K562 (cell line): ENCODE measurements around the gene KCND3. TPM values are rescaled to one million over a fixed set of nuclear protein-coding genes. Genes with fewer than 3 reads are reported as not detected.

Experiments used
- ATAC-seq: fragments of 200-7000 bp; cut with Tn5 transposase; 3 replicates; pipeline ENCODE4 v1.9.1; 2020; ENCODE audit warnings: moderate library complexity
- BruUV-seq: library from RNA; stranded (reverse); fragments of 400-500 nt; replicated peaks from 2 replicates; lab custom pipeline; 2021; lab: Mats Ljungman, UMichigan
- CTCF ChIA-PET: fragments of 300-600 bp; formaldehyde crosslinking; extraction: SDS; loops from one replicate; lab custom pipeline; 2021; ENCODE audit warnings: low intra/inter-chr PET ratio; lab: Yijun Ruan, JAX
- POLR2A ChIA-PET: fragments of 300-600, 350-650 bp; sonication (Branson Sonifier 250); formaldehyde crosslinking; extraction: SDS; loops from one replicate; lab custom pipeline; 2021; ENCODE audit warnings: antibody characterized with exemption, inconsistent platforms; lab: Yijun Ruan, JAX
- DNase-seq, 4 experiments: peaks; one replicate each; pipeline versions ENCODE4 v3.0.0 to v3.0.0-alpha.2; 2011 to 2018; ENCODE audit warnings: low spot score in 3 of 4, mixed read lengths in 3 of 4; ENCODE audit errors: extremely low read depth in 1 of 4
- FAIRE-seq: peaks from 2 replicates; lab custom pipeline; 2011; peaks lifted over from hg19 to GRCh38; lab: Jason Lieb, UNC
- H2AFZ ChIP-seq: 2 replicates; pipeline ENCODE4 v1.6.0; 2011; ENCODE audit warnings: low read depth, low read length, control low read depth, inconsistent platforms
- H3K27ac ChIP-seq: fragments of 200-600 bp; 3 replicates; pipeline ENCODE4 v1.8.0; 2011; ENCODE audit warnings: low read depth, mild to moderate bottlenecking, control low read depth, inconsistent platforms, low read length, moderate library complexity, mixed read lengths; ENCODE audit errors: extremely low read depth
- H3K27me3 ChIP-seq, 2 experiments: fragments of 300-600 bp in 1 of 2; 2 replicates in 1 of 2; 3 replicates in 1 of 2; pipeline versions ENCODE4 v1.6.0 to v1.8.0; 2011; ENCODE audit warnings: inconsistent platforms in 2 of 2, low read length in 2 of 2, mild to moderate bottlenecking in 1 of 2, mixed read lengths in 1 of 2, moderate library complexity in 1 of 2; ENCODE audit not compliant: control insufficient read depth in 2 of 2, insufficient read depth in 2 of 2
- H3K36me3 ChIP-seq: fragments of 300-600 bp; 3 replicates; pipeline ENCODE4 v1.8.0; 2011; ENCODE audit warnings: mild to moderate bottlenecking, low read length, inconsistent platforms; ENCODE audit not compliant: control insufficient read depth, insufficient read depth
- H3K4me1 ChIP-seq, 2 experiments: fragments of 200-600 bp in 1 of 2; replicated peaks in 1 of 2; 2 replicates in 1 of 2; 3 replicates in 1 of 2; pipeline versions ENCODE4 v1.5.1 to v1.8.0; 2011; ENCODE audit warnings: inconsistent platforms in 2 of 2, low read length in 2 of 2, mild to moderate bottlenecking in 1 of 2, mixed read lengths in 1 of 2, moderate library complexity in 1 of 2; ENCODE audit not compliant: control insufficient read depth in 2 of 2, insufficient read depth in 2 of 2
- H3K4me2 ChIP-seq: 2 replicates; pipeline ENCODE4 v1.6.1; 2011; ENCODE audit warnings: low read length, control low read depth, inconsistent platforms, mixed read lengths; ENCODE audit not compliant: insufficient read depth
- H3K4me3 ChIP-seq: fragments of 200-600 bp; sonication (generic), shearing (Covaris generic); 2 replicates; pipeline ENCODE4 v1.5.1; 2016; ENCODE audit warnings: control low read depth, inconsistent platforms
- H3K79me2 ChIP-seq: fragments of 200-600 bp; 3 replicates; pipeline ENCODE4 v1.8.0; 2011; ENCODE audit warnings: low read length, inconsistent platforms; ENCODE audit not compliant: control insufficient read depth, insufficient read depth
- H3K9ac ChIP-seq, 2 experiments: 2 replicates each; pipeline versions ENCODE4 v1.6.0 to v1.6.1; 2011; ENCODE audit warnings: low read depth in 2 of 2, low read length in 2 of 2, control low read depth in 1 of 2, inconsistent platforms in 1 of 2, mild to moderate bottlenecking in 1 of 2, mixed read lengths in 1 of 2; ENCODE audit not compliant: insufficient read depth in 1 of 2
- H3K9me1 ChIP-seq: one replicate; pipeline ENCODE4 v1.6.0; 2011; ENCODE audit warnings: inconsistent platforms, mild to moderate bottlenecking, low read length, moderate library complexity; ENCODE audit not compliant: control insufficient read depth, insufficient read depth
- H3K9me3 ChIP-seq: replicated peaks from 2 replicates; pipeline ENCODE4 v1.5.1; 2011; ENCODE audit warnings: low read depth, low read length, inconsistent platforms; ENCODE audit not compliant: control insufficient read depth, insufficient read depth
- H4K20me1 ChIP-seq: replicated peaks from 2 replicates; pipeline ENCODE4 v1.6.1; 2011; ENCODE audit warnings: low read length, inconsistent platforms, mixed read lengths; ENCODE audit not compliant: control insufficient read depth, insufficient read depth
- CBFA2T3 ChIP-seq: fragments of 450-650 bp; IDR thresholded peaks from 2 replicates; pipeline ENCODE4 v1.6.1; 2017
- ELF2 ChIP-seq: fragments of 250-450 bp; sonication (Bioruptor Pico); IDR thresholded peaks from 2 replicates; pipeline ENCODE4 v1.5.0; 2021; ENCODE audit warnings: mild to moderate bottlenecking
- HOMEZ ChIP-seq: fragments of 250-450 bp; sonication (Bioruptor Pico); IDR thresholded peaks from 2 replicates; pipeline ENCODE4 v1.4.0; 2020; ENCODE audit warnings: mild to moderate bottlenecking, moderate library complexity
- MNT ChIP-seq, 2 experiments: fragments of 450-650 bp; conservative IDR thresholded peaks; 2 replicates each; pipeline ENCODE4 v1.6.1; 2017; ENCODE audit warnings: mild to moderate bottlenecking in 2 of 2, moderate library complexity in 2 of 2
- NBN ChIP-seq: fragments of 450-650 bp; IDR thresholded peaks from 2 replicates; pipeline ENCODE4 v1.6.1; 2016; ENCODE audit warnings: low read depth, mild to moderate bottlenecking
- NCOA1 ChIP-seq: fragments of 450-650 bp; IDR thresholded peaks from 2 replicates; pipeline ENCODE4 v1.6.1; 2016; ENCODE audit warnings: low read depth
- NR3C1 ChIP-seq: sonication (generic); formaldehyde crosslinking; IDR thresholded peaks from 2 replicates; pipeline ENCODE4 v1.8.1; 2022; ENCODE audit warnings: missing genetic modification reagents
- PKNOX1 ChIP-seq: fragments of 450-650 bp; IDR thresholded peaks from 2 replicates; pipeline ENCODE4 v1.6.1; 2016
- RBM25 ChIP-seq: fragments of 200-400 bp; formaldehyde crosslinking; IDR thresholded peaks from 2 replicates; pipeline ENCODE4 v1.6.1; 2018; ENCODE audit warnings: low read length, low read depth, moderate library complexity; ENCODE audit not compliant: severe bottlenecking
- TBL1XR1 ChIP-seq, 2 experiments: IDR thresholded peaks; 2 replicates each; pipeline ENCODE4 v1.6.1; 2012; ENCODE audit warnings: improper control_type of control experiment in 2 of 2, low read length in 2 of 2, mild to moderate bottlenecking in 1 of 2
- ZNF696 ChIP-seq: fragments of 250-450 bp; sonication (Bioruptor Pico); conservative IDR thresholded peaks from 2 replicates; pipeline ENCODE4 v1.4.0; 2020; ENCODE audit warnings: mild to moderate bottlenecking, moderate library complexity
- WGBS: fragments of 100-300 bp; shearing (Covaris generic); methylation state at CpG from one replicate; pipeline ENCODE4 v1.1.6; 2016; ENCODE audit warnings: low coverage, mixed read lengths; ENCODE audit not compliant: insufficient coverage; ENCODE audit errors: missing lambda C conversion rate; 5-methylcytosine and 5-hydroxymethylcytosine counted together
- in situ Hi-C: fragments of 300-500 bp; cut with MboI; formaldehyde crosslinking; loops from 4 replicates; pipeline ENCODE4 v1.15.0; 2018; ENCODE audit warnings: inconsistent platforms, mixed read lengths
- intact Hi-C: fragments of 100-400 bp; cut with micrococcal nuclease; formaldehyde crosslinking; loops from 2 replicates; pipeline ENCODE4 v1.14.2; 2022
- polyA plus RNA-seq, 8 experiments: library from polyadenylated mRNA; depleted of rRNA in 4 of 8; stranded (reverse) in 5 of 8; unstranded in 3 of 8; fragments of >200 nt; fragmentation: Nextera tagmentation in 2 of 8; fragmentation: Illumina TruSeq in 1 of 8; extraction: Ambion mirVana in 2 of 8; extraction: Trizol in 1 of 8; gene quantifications; 2 replicates each; pipeline versions ENCODE4 v1.2.1 to v1.2.3, GENCODE V29; 2011 to 2014; ENCODE audit warnings: inconsistent platforms in 1 of 8, missing spikeins in 1 of 8
- total RNA-seq, 7 experiments: library from RNA; depleted of rRNA in 6 of 7; stranded (reverse); fragments of >200 nt in 6 of 7; fragmentation: Illumina TruSeq in 2 of 7; extraction: Trizol in 2 of 7; gene quantifications; 2 replicates each; pipeline versions ENCODE4 v1.2.1 to v1.2.3, GENCODE V29; 2011 to 2021; ENCODE audit warnings: low replicate concordance in 1 of 7
- TF ChIP-seq, protein P1 (sequence below), 3 experiments: fragments of 200-800 bp in 1 of 3; fragments of 250-450 bp in 1 of 3; fragments of 450-650 bp in 1 of 3; sonication (Bioruptor Pico) in 1 of 3; sonication (Bioruptor generic) in 1 of 3; formaldehyde crosslinking in 1 of 3; IDR thresholded peaks; 2 replicates each; pipeline versions ENCODE4 v1.6.1 to v1.8.0; 2016 to 2022; ENCODE audit warnings: mild to moderate bottlenecking in 2 of 3, missing genetic modification characterization in 2 of 3, missing compliant biosample characterization in 1 of 3, moderate library complexity in 1 of 3

KCND3 gene
- total and polyA plus RNA-seq, 9 of the 15 experiments (the other 6 are each of a cell fraction or from before 2014, with no cell fraction given): not detected

DNA sequence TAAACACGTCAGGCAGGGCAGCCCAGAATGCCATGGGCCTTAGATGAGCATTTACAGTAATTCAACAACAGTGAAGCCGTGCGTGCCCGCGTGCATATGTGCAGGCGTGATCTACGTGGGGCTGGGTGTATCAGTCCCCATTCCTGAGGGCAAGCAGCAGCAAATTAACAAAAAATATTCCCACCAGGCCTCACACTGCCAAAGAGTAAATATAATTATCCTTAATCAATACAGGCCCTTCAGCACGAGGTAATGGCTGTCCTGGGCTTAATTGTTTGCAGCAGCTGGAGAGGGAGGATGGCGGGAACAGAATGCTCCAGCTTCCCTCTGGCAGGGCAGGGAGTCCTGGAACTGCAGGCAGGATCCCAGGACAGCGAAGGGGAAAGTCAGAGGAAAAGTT is 142.0 kb downstream of the KCND3 start (continued):
- no peak for TF ChIP-seq PKNOX1
- TF ChIP-seq ELF2 (CRISPR knock-in tag): no peak
- no peak for TF ChIP-seq NCOA1
- no peak for TF ChIP-seq HOMEZ (CRISPR knock-in tag)
- TF ChIP-seq NBN: no peak
- TF ChIP-seq CBFA2T3: no peak
- TF ChIP-seq NR3C1 (CRISPR knock-in tag): no peak
- TF ChIP-seq ZNF696: no peak
- no peak for TF ChIP-seq TBL1XR1 (IDR thresholded peaks at IDR 0.05; ENCODE audit: low read length in 2 of 2)
- no peak for TF ChIP-seq RBM25

DNA sequence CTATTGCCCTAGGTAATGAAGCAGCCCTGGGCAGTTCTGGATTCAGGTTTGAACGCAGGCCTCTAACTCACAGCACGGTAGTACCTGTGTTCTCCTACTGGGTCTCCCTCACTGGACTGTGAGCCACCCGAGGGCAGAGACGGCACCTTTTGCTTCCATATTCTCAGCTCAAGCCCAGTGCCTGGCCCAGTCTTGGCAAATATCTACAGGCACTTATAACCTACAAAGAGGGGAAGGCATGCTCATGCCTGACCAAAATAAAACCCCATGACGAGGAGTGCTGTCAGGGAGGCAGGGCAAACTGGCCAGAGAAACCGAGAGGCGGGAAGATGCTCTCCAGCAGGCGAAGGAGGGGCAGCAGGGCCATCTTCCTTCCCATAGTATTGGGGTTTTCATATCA is 142.6 kb downstream of the KCND3 start:
- no peak for ATAC-seq
- TF ChIP-seq, protein P1, sequence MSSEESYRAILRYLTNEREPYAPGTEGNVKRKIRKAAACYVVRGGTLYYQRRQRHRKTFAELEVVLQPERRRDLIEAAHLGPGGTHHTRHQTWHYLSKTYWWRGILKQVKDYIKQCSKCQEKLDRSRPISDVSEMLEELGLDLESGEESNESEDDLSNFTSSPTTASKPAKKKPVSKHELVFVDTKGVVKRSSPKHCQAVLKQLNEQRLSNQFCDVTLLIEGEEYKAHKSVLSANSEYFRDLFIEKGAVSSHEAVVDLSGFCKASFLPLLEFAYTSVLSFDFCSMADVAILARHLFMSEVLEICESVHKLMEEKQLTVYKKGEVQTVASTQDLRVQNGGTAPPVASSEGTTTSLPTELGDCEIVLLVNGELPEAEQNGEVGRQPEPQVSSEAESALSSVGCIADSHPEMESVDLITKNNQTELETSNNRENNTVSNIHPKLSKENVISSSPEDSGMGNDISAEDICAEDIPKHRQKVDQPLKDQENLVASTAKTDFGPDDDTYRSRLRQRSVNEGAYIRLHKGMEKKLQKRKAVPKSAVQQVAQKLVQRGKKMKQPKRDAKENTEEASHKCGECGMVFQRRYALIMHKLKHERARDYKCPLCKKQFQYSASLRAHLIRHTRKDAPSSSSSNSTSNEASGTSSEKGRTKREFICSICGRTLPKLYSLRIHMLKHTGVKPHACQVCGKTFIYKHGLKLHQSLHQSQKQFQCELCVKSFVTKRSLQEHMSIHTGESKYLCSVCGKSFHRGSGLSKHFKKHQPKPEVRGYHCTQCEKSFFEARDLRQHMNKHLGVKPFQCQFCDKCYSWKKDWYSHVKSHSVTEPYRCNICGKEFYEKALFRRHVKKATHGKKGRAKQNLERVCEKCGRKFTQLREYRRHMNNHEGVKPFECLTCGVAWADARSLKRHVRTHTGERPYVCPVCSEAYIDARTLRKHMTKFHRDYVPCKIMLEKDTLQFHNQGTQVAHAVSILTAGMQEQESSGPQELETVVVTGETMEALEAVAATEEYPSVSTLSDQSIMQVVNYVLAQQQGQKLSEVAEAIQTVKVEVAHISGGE (CRISPR knock-in tag; IDR thresholded peaks at IDR 0.05): 0 out of 6 replicates have a peak, but pooled peaks of 1 of the 3 experiments have one; percentile 6
- no peak for TF ChIP-seq MNT (conservative IDR thresholded peaks at IDR 0.05)
- CTCF ChIA-PET: no interaction called here
- FAIRE-seq: no peak
- Histone ChIP-seq H3K4me3 (no peak overlapping the region), H2AFZ (no peak overlapping the region), H3K9me1 (no peaks in the 10 kb centered on the region), H4K20me1 (peaks cover 3% of the 10 kb centered on the region; the same call in 1 of the 2 replicates), H3K4me1 (no peaks in the 10 kb centered on the region), H3K27ac (no peak overlapping the region), H3K4me2 (no peak overlapping the region), H3K36me3 (no peaks in the 10 kb centered on the region), H3K27me3 (peaks cover 8 to 36% of the 10 kb centered on the region in 2 experiments; a peak in 4 of 5 replicates), H3K9ac (no peak overlapping the region), H3K9me3 (no peaks in the 10 kb centered on the region), H3K79me2 (no peaks in the 10 kb centered on the region)
- intact Hi-C loops (no loop called here), in situ Hi-C loops (no loop called here)
- no TSS peak for BruUV-seq
- DNase-seq: no peak
- WGBS: 1% methylated on average over 8 of the region's 8 CpGs
- POLR2A ChIA-PET: interaction anchor here (1.4 to 1.7 kb wide), 2 partner anchors 8 to 11 kb away, joined by 3 to 5 read pairs; no protein-coding TSS in a partner anchor
